Activated naive CD4-positive, alpha-beta T cell treated with anti-CD3 and anti-CD28 coated beads for 36 hours (primary cell): Measurements from ENCODE around the gene GNA14. TPM values are rescaled to one million over a fixed set of nuclear protein-coding genes. Genes with fewer than 3 reads are reported as not detected.
"Not testable (repeated sequence)": the region's sequence is repeated elsewhere in the genome, so short reads cannot be mapped to it uniquely, and the experiment has no call there.

Source experiments
- CTCF ChIA-PET: fragments of 350-600 bp; sonication (Branson Sonifier 250); formaldehyde crosslinking; loops from one replicate; lab custom pipeline; 2021; ENCODE audit warnings: antibody characterized with exemption; lab: Charles Lee
- DNase-seq: peaks from one replicate; pipeline ENCODE4 v3.0.0-alpha.2; 2020
- H3K27ac Mint-ChIP-seq: one replicate; pipeline ENCODE4 v1.8.0; 2021; ENCODE audit warnings: mild to moderate bottlenecking, mixed read lengths
- H3K27me3 Mint-ChIP-seq: one replicate; pipeline ENCODE4 v1.8.0; 2021; ENCODE audit warnings: low read depth, mixed read lengths
- H3K36me3 Mint-ChIP-seq: one replicate; pipeline ENCODE4 v1.8.0; 2021; ENCODE audit warnings: low read depth, mixed read lengths
- H3K4me1 Mint-ChIP-seq: one replicate; pipeline ENCODE4 v1.8.0; 2021; ENCODE audit warnings: low read depth, mixed read lengths
- H3K4me3 Mint-ChIP-seq: one replicate; pipeline ENCODE4 v1.8.0; 2021; ENCODE audit warnings: mild to moderate bottlenecking, moderate library complexity, mixed read lengths
- H3K9me3 Mint-ChIP-seq: one replicate; pipeline ENCODE4 v1.8.0; 2021; ENCODE audit warnings: mixed read lengths
- intact Hi-C: fragments of 100-400 bp; cut with micrococcal nuclease; formaldehyde crosslinking; loops from one replicate; pipeline ENCODE4 v1.15.1; 2023
- total RNA-seq, 2 experiments: library from RNA; stranded (reverse); gene quantifications; one replicate each; pipeline ENCODE4 v1.2.3, GENCODE V29; 2021

GNA14 gene
- total RNA-seq, 2 experiments from 2014 or later: not detected

DNA sequence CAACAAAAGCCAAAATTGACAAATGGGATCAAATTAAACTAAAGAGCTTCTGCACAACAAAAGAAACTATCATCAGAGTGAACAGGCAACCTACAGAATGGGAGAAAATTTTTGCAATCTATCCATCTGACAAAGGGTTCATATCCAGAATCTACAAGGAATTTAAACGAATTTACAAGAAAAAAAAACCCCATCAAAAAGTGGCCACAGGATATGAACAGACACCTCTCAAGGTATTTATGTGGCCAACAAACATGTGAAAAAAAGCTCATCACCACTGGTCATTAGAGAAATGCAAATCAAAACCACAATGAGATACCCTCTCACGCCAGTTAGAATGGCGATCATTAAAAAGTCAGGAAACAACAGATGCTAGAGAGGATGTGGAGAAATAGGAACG, 19.3 kb downstream of the GNA14 start:
- intact Hi-C loops, DNase-seq, H3K9me3 Mint-ChIP-seq, H3K4me3 Mint-ChIP-seq, H3K36me3 Mint-ChIP-seq, CTCF ChIA-PET, H3K27ac Mint-ChIP-seq, H3K27me3 Mint-ChIP-seq, H3K4me1 Mint-ChIP-seq: not testable (repeated sequence)

DNA sequence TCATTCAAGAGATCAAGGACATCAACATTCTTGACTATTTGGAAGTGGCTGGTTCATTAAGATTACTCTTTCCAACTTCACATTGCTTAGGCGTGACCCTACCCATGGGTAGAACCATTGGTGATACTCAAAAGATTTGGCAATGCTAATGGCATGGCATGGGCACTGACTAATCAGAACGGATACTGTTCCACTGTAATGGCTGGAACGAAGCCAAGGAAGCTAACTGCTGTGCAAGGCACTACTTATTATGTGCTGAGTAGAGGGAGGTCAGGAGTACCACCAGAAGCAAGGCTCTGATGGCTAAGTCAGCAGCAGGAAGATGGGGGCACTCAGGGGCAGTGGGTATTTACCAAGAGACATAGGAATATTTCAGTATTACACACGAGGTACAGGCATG, 31.9 kb downstream of the GNA14 start:
- intact Hi-C loops: no loop called here
- Mint-ChIP-seq H3K36me3 (no peaks in the 10 kb centered on the region), H3K9me3 (no peaks in the 10 kb centered on the region), H3K4me3 (no peak overlapping the region), H3K27me3 (peaks cover 2% of the 10 kb centered on the region), H3K4me1 (no peaks in the 10 kb centered on the region), H3K27ac (no peak overlapping the region)
- CTCF ChIA-PET: interaction anchor here (1.2 kb wide), 1 partner anchor 159 kb away, joined by 3 read pairs; no protein-coding TSS in a partner anchor
- no peak for DNase-seq

DNA sequence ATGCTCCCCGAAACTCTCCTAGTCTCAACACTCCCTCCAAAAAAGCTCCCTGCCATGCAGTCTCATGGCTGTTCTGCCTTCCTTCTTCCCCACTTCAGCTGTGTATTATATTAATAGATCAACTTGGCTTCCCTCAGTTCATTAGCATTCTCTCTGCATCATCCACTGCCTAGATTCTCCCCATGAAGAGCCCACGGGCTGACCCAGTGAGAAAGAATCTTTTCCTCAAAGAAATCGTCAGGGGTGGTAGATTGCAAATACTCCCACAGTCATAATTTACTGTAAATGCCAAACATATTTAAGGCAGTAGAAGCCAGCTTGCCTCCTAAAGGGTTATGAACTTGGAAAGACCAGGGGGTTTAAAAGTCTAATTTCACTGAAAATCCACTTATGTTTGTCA, 33.5 kb downstream of the GNA14 start:
- intact Hi-C loops: no loop called here
- Mint-ChIP-seq H3K27ac (no peak overlapping the region), H3K4me1 (no peaks in the 10 kb centered on the region), H3K36me3 (no peaks in the 10 kb centered on the region), H3K27me3 (peaks cover 1% of the 10 kb centered on the region), H3K9me3 (no peaks in the 10 kb centered on the region), H3K4me3 (no peak overlapping the region)
- CTCF ChIA-PET: no interaction called here
- no peak for DNase-seq

DNA sequence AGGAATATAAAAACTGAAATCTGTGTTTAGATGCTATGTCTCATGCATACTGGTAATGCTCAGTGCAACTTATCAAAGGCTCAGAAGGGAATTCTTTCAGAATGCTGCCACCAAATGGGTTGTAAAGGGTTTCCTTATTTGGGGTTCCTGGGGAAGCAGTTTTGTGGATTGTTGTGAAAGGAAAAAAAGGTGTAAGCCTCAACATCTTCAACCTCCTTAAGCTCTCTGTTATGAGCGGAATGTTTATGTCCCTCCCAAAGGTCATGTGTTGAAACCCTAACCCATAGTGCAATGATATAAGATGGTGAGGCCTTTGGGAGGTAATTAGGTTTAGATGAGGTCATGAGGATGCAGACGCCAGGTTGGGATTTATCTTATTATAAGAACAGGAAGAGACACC, 41.6 kb downstream of the GNA14 start:
- no peak overlapping the region for H3K27ac Mint-ChIP-seq
- intact Hi-C loops: no loop called here
- no peaks in the 10 kb centered on the region for H3K4me1 Mint-ChIP-seq
- no peaks in the 10 kb centered on the region for H3K9me3 Mint-ChIP-seq
- no peaks in the 10 kb centered on the region for H3K36me3 Mint-ChIP-seq
- no peak for DNase-seq
- peaks cover 2% of the 10 kb centered on the region for H3K27me3 Mint-ChIP-seq
- no peak overlapping the region for H3K4me3 Mint-ChIP-seq
- CTCF ChIA-PET: no interaction called here

DNA sequence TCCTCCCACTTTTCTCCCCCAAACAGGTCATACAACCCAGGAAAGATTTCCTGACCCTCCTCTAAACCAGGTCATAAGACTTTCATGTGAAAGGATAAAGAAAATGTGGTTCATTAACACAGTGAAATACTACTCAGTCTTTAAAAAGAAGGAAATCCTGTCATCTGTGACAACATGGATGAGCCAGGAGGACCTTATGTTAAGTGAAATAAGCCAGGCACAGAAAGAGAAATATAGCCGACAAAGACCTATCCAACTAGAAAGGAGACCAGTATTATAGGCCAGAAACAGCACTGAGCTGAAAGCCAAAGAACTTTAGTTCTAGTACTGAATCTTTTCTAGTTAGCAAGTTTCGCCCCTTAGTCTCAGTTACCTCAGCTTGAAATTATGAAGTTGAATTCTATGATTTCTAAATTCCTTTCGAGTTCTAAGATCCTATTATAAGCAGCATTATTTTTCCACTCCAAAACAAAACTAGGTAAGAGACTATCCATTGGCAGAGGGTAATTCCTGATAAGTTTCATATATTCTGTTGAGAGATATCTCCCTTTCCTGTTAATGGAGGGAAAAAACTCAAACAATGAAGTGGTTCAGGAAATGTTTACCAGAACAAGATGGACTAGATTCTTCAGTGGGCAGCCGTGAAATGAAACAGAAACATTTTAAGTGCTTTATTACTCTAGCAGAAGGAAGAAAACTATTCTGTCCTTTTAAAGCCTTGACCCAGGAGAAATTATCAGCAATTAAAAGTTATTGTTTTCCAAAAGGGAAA, 42.5 kb downstream of the GNA14 start:
- no peak overlapping the region for H3K4me3 Mint-ChIP-seq
- intact Hi-C loops: no loop called here
- H3K27me3 Mint-ChIP-seq: peaks cover 8% of the 10 kb centered on the region
- no peaks in the 10 kb centered on the region for H3K4me1 Mint-ChIP-seq
- DNase-seq: no peak
- H3K36me3 Mint-ChIP-seq: no peaks in the 10 kb centered on the region
- H3K27ac Mint-ChIP-seq: no peak overlapping the region
- H3K9me3 Mint-ChIP-seq: no peaks in the 10 kb centered on the region
- CTCF ChIA-PET: no interaction called here

DNA sequence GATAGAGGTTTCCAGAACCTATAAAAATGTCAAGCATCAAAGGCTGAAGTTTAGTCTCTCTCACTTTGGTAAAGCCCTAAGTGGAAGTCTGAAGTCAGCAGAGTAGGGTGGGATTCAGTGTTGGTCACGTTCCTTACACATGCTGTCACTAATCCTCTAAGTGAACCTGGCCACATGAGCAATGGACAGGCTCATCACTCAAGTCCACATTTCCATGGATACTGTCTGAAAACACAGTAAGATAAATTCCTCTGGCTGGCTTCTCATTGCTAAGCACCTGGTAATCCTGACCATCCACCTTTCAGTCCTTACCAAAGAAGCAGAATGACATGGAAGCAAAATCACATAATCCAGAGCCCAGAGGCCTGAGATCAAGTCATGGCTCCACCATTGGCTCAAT, 43.8 kb downstream of the GNA14 start:
- Mint-ChIP-seq H3K27ac (no peak overlapping the region), H3K4me1 (no peaks in the 10 kb centered on the region), H3K9me3 (no peaks in the 10 kb centered on the region), H3K36me3 (no peaks in the 10 kb centered on the region), H3K4me3 (no peak overlapping the region), H3K27me3 (peaks cover 6% of the 10 kb centered on the region)
- intact Hi-C loops: no loop called here
- DNase-seq: no peak
- CTCF ChIA-PET: interaction anchor here (0.7 kb wide), 1 partner anchor 280 kb away, joined by 3 read pairs; no protein-coding TSS in a partner anchor

DNA sequence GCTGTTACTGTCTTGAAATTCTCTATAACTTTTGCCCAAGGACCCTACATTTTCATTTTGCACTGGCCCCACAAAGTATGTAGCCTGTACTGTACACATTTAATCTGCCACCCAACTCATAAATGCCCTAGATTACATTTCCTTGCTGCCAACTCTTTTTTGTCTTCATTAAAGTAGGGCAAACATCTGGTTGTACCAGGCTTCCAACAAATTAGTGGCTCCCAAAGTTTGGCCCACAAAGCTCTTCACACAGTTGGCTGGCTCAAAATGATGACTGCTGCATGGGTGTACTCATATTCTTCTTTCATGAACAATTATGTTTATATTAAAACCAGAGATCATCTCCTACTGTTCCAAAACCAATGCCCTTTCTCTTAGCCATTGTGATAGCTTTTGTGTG, 45.3 kb downstream of the GNA14 start:
- H3K9me3 Mint-ChIP-seq: no peaks in the 10 kb centered on the region
- no peak for DNase-seq
- no peak overlapping the region for H3K4me3 Mint-ChIP-seq
- no peak overlapping the region for H3K27ac Mint-ChIP-seq
- intact Hi-C loops: no loop called here
- H3K4me1 Mint-ChIP-seq: no peaks in the 10 kb centered on the region
- CTCF ChIA-PET: no interaction called here
- H3K36me3 Mint-ChIP-seq: no peaks in the 10 kb centered on the region
- H3K27me3 Mint-ChIP-seq: peaks cover 6% of the 10 kb centered on the region

DNA sequence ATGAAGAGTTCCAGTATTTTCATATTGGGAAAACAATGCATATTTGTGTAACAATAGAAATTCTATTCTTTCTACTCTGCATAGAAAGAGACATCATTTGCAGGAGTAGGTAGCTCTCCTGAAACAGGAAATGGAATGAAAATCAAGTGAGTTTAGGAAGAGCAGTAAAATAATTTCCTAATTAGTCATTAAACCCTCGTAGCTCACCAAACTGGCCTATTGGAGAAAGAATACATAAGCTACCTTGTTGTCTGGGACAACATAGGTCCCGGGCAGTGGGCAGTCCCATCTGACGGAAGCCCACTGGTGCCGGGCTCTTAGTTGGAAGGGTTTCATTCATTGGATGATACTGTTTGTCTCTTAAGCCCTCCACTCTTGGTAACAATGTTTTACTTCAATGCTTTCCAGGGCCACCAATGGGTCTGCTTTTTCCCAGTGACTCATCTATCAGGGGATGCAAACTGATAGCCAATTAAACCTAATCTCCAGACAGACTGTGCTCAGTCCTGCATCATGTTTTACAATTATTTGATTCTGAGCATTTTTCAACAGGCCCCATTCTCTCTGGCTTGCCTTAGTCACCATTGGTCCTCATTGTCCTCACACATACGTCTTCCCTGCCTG, 46.5 kb downstream of the GNA14 start:
- Mint-ChIP-seq H3K9me3 (no peaks in the 10 kb centered on the region), H3K4me3 (no peak overlapping the region), H3K27me3 (peaks cover 6% of the 10 kb centered on the region), H3K36me3 (no peaks in the 10 kb centered on the region), H3K27ac (no peak overlapping the region), H3K4me1 (no peaks in the 10 kb centered on the region)
- no peak for DNase-seq
- intact Hi-C loops: no loop called here
- CTCF ChIA-PET: no interaction called here

DNA sequence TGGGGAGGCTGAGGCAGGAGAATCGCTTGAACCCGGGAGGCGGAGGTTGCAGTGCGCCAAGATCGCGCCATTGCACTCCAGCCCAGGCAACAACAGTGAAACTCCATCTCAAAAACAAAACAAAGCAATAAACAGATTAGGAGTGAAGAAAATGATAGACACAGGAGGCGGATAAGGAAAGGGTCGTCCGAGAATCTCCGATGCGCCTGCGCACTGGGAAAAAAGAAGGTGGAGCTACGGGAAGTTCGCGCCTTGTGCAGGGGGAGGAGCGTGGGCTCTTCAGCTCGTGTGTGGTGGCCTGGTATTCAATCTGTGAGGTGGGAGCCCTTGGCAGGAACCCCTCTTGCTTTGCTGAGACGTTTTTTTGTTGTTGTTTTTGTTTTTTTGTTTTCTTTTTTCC, 47.3 kb downstream of the GNA14 start:
- Mint-ChIP-seq H3K4me3 (no peak overlapping the region), H3K27me3 (peaks cover 6% of the 10 kb centered on the region), H3K27ac (no peak overlapping the region), H3K9me3 (no peaks in the 10 kb centered on the region), H3K4me1 (peaks cover 1% of the 10 kb centered on the region), H3K36me3 (no peaks in the 10 kb centered on the region)
- intact Hi-C loops: no loop called here
- DNase-seq: no peak
- CTCF ChIA-PET: no interaction called here

DNA sequence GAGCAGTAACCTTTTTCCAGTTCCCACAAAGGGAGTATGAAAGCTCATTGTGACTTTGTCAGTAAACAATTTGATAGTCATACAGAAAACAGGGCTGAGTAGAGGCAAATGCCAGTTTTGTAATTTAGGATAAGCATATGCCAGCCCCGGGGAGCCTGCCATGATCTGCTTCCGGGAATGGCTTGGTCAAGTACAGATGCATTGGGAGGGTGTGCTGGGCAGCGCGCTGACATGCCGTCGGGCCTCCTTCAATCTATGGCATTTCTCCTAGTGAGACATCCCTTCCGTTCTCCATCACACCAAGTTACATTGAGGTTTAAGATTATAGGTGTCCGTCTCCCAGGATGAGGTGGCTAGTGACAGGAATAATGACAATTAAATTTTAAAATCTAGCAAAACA, 48.6 kb downstream of the GNA14 start:
- CTCF ChIA-PET: no interaction called here
- peaks cover 11% of the 10 kb centered on the region for H3K4me1 Mint-ChIP-seq
- DNase-seq: no peak
- no peak overlapping the region for H3K27ac Mint-ChIP-seq
- H3K27me3 Mint-ChIP-seq: peaks cover 6% of the 10 kb centered on the region
- H3K9me3 Mint-ChIP-seq: no peaks in the 10 kb centered on the region
- intact Hi-C loops: no loop called here
- H3K4me3 Mint-ChIP-seq: no peak overlapping the region
- H3K36me3 Mint-ChIP-seq: no peaks in the 10 kb centered on the region

DNA sequence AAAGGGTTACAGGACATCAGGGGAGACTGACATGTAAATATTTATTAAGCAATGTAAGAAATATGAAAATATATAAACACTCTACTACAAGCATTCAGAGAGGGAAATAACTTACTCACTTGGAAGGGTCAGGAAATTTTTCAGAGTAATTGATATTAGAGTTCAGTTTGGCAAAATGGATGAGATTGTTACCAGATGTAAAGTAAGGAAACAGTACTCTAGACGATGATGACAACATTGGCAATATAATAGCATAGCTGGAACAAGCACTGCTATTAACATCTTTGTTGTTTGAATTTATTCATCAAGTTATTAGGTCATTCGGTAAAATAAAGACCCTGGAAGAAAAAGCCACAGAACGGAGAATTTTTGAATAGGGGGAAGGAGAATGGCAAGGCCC, 49.1 kb downstream of the GNA14 start:
- Mint-ChIP-seq H3K36me3 (no peaks in the 10 kb centered on the region), H3K9me3 (no peaks in the 10 kb centered on the region), H3K27ac (no peak overlapping the region), H3K4me1 (peaks cover 11% of the 10 kb centered on the region), H3K4me3 (no peak overlapping the region), H3K27me3 (peaks cover 6% of the 10 kb centered on the region)
- no peak for DNase-seq
- intact Hi-C loops: no loop called here
- CTCF ChIA-PET: no interaction called here

DNA sequence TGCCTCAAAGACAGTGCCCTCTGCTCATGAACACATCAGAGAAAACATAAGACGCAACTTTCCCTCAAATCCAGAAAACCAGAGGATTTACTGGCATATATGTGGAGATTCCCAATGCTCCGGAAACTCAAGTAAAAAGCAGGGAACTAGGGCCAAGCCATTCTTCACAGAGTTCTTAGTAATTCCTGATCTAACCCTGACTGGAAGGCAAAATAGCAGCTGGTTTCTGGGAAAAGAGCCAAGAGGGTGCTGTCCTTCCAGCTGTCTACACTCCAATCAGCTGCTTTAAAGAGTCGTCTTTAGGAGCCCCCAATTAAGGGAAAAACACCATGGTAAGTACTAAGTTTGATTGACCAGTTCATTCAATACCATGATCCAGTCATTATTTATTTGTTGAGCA, 49.6 kb downstream of the GNA14 start:
- Mint-ChIP-seq H3K9me3 (no peaks in the 10 kb centered on the region), H3K27ac (no peak overlapping the region), H3K4me1 (peaks cover 11% of the 10 kb centered on the region), H3K4me3 (no peak overlapping the region), H3K36me3 (no peaks in the 10 kb centered on the region), H3K27me3 (peaks cover 6% of the 10 kb centered on the region)
- DNase-seq: no peak
- intact Hi-C loops: no loop called here
- CTCF ChIA-PET: no interaction called here

DNA sequence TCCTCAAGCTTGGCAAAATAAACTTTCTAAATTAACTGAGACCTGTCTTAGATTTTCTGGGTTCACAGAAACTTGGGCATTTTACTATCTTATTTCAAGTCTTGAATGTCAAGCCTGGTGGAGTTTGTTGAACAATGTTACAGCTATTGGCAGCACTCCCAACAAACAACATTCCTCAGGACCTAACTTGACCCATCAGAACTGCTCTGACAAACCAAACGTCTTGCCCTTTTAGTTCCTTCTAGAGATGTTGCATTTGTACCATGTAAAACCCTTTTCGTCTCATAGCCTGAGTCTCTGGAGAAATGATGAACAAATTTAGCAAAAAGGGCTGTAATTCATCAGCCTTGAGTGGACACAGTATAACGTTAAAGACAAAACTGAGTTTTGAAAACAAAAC, 51.1 kb downstream of the GNA14 start:
- Mint-ChIP-seq H3K9me3 (no peaks in the 10 kb centered on the region), H3K27me3 (peaks cover 6% of the 10 kb centered on the region), H3K4me1 (peaks cover 11% of the 10 kb centered on the region), H3K27ac (no peak overlapping the region), H3K4me3 (no peak overlapping the region), H3K36me3 (no peaks in the 10 kb centered on the region)
- CTCF ChIA-PET: interaction anchor here (0.7 kb wide), 1 partner anchor 13 kb away, joined by 3 read pairs; no protein-coding TSS in a partner anchor
- DNase-seq: no peak
- intact Hi-C loops: no loop called here
